ENCODE data around the gene BNIP5. TPM values are rescaled to one million over a fixed set of nuclear protein-coding genes. Genes with fewer than 3 reads are reported as not detected.

Gene BNIP5
- total RNA-seq, 1 experiment from 2014 or later, result not detected

DNA sequence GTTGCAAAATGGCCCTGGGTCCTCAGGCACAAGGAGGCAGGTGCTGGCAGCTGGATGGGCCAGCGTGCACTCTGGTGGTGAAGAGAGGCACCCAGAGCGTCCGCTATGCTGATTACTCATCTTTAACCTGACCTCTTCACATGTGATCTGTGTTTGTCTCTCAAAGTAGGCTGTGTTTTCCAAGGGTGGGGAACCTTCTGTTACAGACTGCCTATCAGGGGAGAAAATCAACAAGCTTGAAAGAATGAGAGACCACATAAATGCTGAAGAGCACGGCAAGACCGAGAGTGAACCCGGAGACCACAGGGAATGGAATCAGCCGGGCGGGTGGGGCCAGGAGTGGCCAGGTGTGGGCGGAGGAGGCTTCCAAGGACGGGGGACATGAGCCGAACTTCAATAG, 16.2 kb downstream of the BNIP5 start:
- no peak overlapping the region for H3K4me2 ChIP-seq (ENCODE audit: low read depth, low read length, poor library complexity, severe bottlenecking)
- H3K79me2 ChIP-seq (ENCODE audit: low read length), result no peaks in the 10 kb centered on the region
- no peak overlapping the region for H3K9ac ChIP-seq (ENCODE audit: low read length)
- H3K27ac ChIP-seq (ENCODE audit: low read length), result no peak overlapping the region
- DNase-seq, result no peak
- H3K9me3 ChIP-seq (ENCODE audit: low read length), result no peaks in the 10 kb centered on the region
- H3K4me1 ChIP-seq (ENCODE audit: low read length), result peaks cover 19% of the 10 kb centered on the region
- H3K9me2 ChIP-seq (replicated peaks; ENCODE audit: insufficient read depth, low read length), result no peaks in the 10 kb centered on the region
- H3K36me3 ChIP-seq (ENCODE audit: insufficient read depth, low read length), result no peaks in the 10 kb centered on the region
- no peaks in the 10 kb centered on the region for H4K20me1 ChIP-seq (ENCODE audit: insufficient read depth, low read depth, low read length)
- no peaks in the 10 kb centered on the region for H3K27me3 ChIP-seq (ENCODE audit: low read length)
- no peak overlapping the region for H3K4me3 ChIP-seq (ENCODE audit: low read length)
- no peak overlapping the region for H2AFZ ChIP-seq (ENCODE audit: low read length)

- Histone ChIP-seq H3K9ac (ENCODE audit: low read length) (no peak overlapping the region), H3K4me3 (ENCODE audit: low read length) (no peak overlapping the region), H4K20me1 (ENCODE audit: insufficient read depth, low read depth, low read length) (no peaks in the 10 kb centered on the region), H3K4me2 (ENCODE audit: low read depth, low read length, poor library complexity, severe bottlenecking) (no peak overlapping the region), H3K27ac (ENCODE audit: low read length) (no peak overlapping the region), H3K27me3 (ENCODE audit: low read length) (no peaks in the 10 kb centered on the region), H3K9me3 (ENCODE audit: low read length) (no peaks in the 10 kb centered on the region), H3K36me3 (ENCODE audit: insufficient read depth, low read length) (no peaks in the 10 kb centered on the region), H3K79me2 (ENCODE audit: low read length) (no peaks in the 10 kb centered on the region), H3K4me1 (ENCODE audit: low read length) (peaks cover 23% of the 10 kb centered on the region), H3K9me2 (replicated peaks; ENCODE audit: insufficient read depth, low read length) (no peaks in the 10 kb centered on the region), H2AFZ (ENCODE audit: low read length) (no peak overlapping the region)
- DNase-seq, result no peak
These were observed 16.9 kb downstream of the BNIP5 start for GRCh38 chr6:36319821-36320220.

DNA sequence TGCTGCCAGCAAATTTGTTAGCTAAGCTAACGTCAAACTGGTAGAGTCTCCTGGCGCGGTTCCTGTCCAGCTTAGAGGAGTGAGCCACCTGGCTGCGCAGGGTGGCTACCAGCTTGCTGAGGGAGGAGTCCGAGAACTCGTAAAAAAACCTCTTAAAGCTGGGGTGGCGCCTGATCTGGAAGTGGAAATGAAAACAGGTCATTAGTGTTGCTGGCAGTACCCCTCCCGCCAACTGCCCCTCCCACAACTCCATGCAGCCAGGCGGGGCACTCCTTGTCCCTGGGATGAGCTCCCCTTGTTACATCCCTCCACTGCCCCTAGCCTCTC, 17.3 kb downstream of the BNIP5 start:
- Histone ChIP-seq H3K4me2 (ENCODE audit: low read depth, low read length, poor library complexity, severe bottlenecking) (no peak overlapping the region), H2AFZ (ENCODE audit: low read length) (no peak overlapping the region)
- DNase-seq, result no peak

DNA sequence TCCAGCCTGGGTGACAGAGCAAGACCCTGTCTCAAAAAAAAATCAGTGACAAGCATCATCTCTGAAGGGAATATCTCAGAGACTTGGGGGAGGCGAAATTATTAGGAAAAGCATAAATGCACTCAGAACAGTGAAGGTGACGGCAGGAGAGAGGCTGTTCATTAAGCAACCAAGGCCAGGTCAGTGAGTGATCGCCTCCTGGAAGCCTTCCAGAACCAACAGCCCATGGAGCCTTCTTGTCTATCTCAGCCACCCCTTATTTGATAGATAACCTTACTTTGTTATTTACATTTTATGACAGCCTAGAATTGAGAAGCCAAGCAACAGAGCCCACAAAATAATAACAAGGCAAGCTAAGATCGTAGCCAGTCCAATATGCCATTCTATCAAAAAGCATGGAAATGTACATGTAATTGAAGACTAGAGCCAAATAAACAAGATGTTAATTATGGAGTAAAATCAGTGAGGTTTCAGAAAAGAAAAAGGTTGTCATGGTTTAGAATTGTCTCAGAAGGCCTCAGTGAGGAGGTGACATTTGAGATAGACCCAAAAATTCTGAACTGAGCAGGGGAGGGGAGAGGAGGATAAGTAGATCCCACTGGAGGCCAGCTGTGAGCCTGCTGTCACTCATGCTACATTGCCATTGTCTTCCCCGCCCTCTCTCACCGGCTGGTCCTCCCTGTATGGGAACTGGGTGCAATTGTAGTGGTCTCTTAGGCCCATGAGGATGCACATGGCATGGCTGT, 17.8 kb downstream of the BNIP5 start:
- Histone ChIP-seq H3K9ac (ENCODE audit: low read length) (no peak overlapping the region), H2AFZ (ENCODE audit: low read length) (no peak overlapping the region), H3K9me2 (replicated peaks; ENCODE audit: insufficient read depth, low read length) (no peaks in the 10 kb centered on the region), H3K36me3 (ENCODE audit: insufficient read depth, low read length) (no peaks in the 10 kb centered on the region), H3K27me3 (ENCODE audit: low read length) (no peaks in the 10 kb centered on the region), H4K20me1 (ENCODE audit: insufficient read depth, low read depth, low read length) (no peaks in the 10 kb centered on the region), H3K79me2 (ENCODE audit: low read length) (no peaks in the 10 kb centered on the region), H3K4me1 (ENCODE audit: low read length) (peaks cover 33% of the 10 kb centered on the region), H3K4me2 (ENCODE audit: low read depth, low read length, poor library complexity, severe bottlenecking) (no peak overlapping the region), H3K4me3 (ENCODE audit: low read length) (no peak overlapping the region), H3K9me3 (ENCODE audit: low read length) (no peaks in the 10 kb centered on the region), H3K27ac (ENCODE audit: low read length) (no peak overlapping the region)
- no peak for DNase-seq

More for the DNA sequence above, 17.3 kb downstream of the BNIP5 start:
- no peaks in the 10 kb centered on the region for H3K79me2 ChIP-seq (ENCODE audit: low read length)
- peaks cover 27% of the 10 kb centered on the region for H3K4me1 ChIP-seq (ENCODE audit: low read length)
- H3K36me3 ChIP-seq (ENCODE audit: insufficient read depth, low read length), result no peaks in the 10 kb centered on the region
- no peak overlapping the region for H3K4me3 ChIP-seq (ENCODE audit: low read length)
- H3K27me3 ChIP-seq (ENCODE audit: low read length), result no peaks in the 10 kb centered on the region
- no peak overlapping the region for H3K27ac ChIP-seq (ENCODE audit: low read length)
- no peaks in the 10 kb centered on the region for H4K20me1 ChIP-seq (ENCODE audit: insufficient read depth, low read depth, low read length)
- H3K9ac ChIP-seq (ENCODE audit: low read length), result no peak overlapping the region
- no peaks in the 10 kb centered on the region for H3K9me2 ChIP-seq (replicated peaks; ENCODE audit: insufficient read depth, low read length)
- no peaks in the 10 kb centered on the region for H3K9me3 ChIP-seq (ENCODE audit: low read length)

DNA sequence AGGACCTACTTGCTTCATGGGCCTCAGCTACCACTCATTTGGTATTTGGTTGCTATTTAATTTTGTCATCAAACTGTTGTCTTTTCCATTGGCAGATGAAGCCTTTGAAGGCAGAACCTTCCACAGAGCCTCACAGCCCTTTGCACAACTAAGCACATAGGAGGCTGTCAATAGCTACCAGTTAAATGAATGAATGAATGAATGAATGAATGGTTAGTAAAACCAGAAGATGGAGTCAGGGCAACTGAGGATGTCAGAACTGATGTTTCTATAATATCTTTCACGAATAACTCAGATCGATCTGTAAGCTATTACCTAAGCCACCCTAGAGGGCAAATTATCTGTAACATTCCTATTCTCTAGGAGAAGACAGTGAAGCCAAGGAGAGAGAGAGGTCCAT, 19.1 kb downstream of the BNIP5 start:
- H3K79me2 ChIP-seq (ENCODE audit: low read length), result no peaks in the 10 kb centered on the region
- DNase-seq, result no peak
- H4K20me1 ChIP-seq (ENCODE audit: insufficient read depth, low read depth, low read length), result no peaks in the 10 kb centered on the region
- no peak overlapping the region for H3K9ac ChIP-seq (ENCODE audit: low read length)
- H3K4me3 ChIP-seq (ENCODE audit: low read length), result no peak overlapping the region
- H3K9me3 ChIP-seq (ENCODE audit: low read length), result no peaks in the 10 kb centered on the region
- no peak overlapping the region for H3K27ac ChIP-seq (ENCODE audit: low read length)
- H3K36me3 ChIP-seq (ENCODE audit: insufficient read depth, low read length), result no peaks in the 10 kb centered on the region
- peaks cover 45% of the 10 kb centered on the region for H3K4me1 ChIP-seq (ENCODE audit: low read length)
- no peaks in the 10 kb centered on the region for H3K9me2 ChIP-seq (replicated peaks; ENCODE audit: insufficient read depth, low read length)
- no peaks in the 10 kb centered on the region for H3K27me3 ChIP-seq (ENCODE audit: low read length)
- no peak overlapping the region for H3K4me2 ChIP-seq (ENCODE audit: low read depth, low read length, poor library complexity, severe bottlenecking)
- H2AFZ ChIP-seq (ENCODE audit: low read length), result no peak overlapping the region

DNA sequence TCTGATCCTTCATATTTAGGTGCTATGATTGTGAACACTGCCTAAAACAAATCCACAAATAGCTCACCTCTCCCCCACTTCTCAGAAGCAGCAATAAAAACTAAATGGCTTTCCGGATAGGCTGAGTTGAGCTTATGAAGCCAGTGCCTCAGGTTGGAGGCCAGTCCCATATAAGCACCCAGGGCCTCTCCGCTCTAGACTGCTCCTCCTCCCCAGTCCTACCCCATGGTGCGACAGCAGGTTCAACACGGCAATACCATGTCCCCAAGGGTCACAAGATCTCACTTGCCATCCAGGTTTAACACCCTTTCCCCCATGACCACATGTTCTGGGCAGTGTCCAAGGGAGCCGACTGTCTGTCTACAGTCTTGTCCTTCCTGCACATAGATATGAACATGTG, 20.8 kb downstream of the BNIP5 start:
- no peaks in the 10 kb centered on the region for H3K36me3 ChIP-seq (ENCODE audit: insufficient read depth, low read length)
- H3K9me3 ChIP-seq (ENCODE audit: low read length), result no peaks in the 10 kb centered on the region
- DNase-seq, result no peak
- H3K27ac ChIP-seq (ENCODE audit: low read length), result no peak overlapping the region
- H4K20me1 ChIP-seq (ENCODE audit: insufficient read depth, low read depth, low read length), result no peaks in the 10 kb centered on the region
- no peaks in the 10 kb centered on the region for H3K9me2 ChIP-seq (replicated peaks; ENCODE audit: insufficient read depth, low read length)
- H3K79me2 ChIP-seq (ENCODE audit: low read length), result no peaks in the 10 kb centered on the region
- H2AFZ ChIP-seq (ENCODE audit: low read length), result no peak overlapping the region
- no peak overlapping the region for H3K4me2 ChIP-seq (ENCODE audit: low read depth, low read length, poor library complexity, severe bottlenecking)
- no peak overlapping the region for H3K4me3 ChIP-seq (ENCODE audit: low read length)
- no peak overlapping the region for H3K9ac ChIP-seq (ENCODE audit: low read length)
- H3K4me1 ChIP-seq (ENCODE audit: low read length), result peaks cover 55% of the 10 kb centered on the region
- H3K27me3 ChIP-seq (ENCODE audit: low read length), result no peaks in the 10 kb centered on the region

- no peaks in the 10 kb centered on the region for H3K36me3 ChIP-seq (ENCODE audit: insufficient read depth, low read length)
- no peaks in the 10 kb centered on the region for H3K9me3 ChIP-seq (ENCODE audit: low read length)
- peak overlapping the region; percentile 93 for H3K27ac ChIP-seq (ENCODE audit: low read length)
- peak; percentile 89 for DNase-seq
- peak overlapping the region; percentile 79 for H3K9ac ChIP-seq (ENCODE audit: low read length)
- peak overlapping the region; percentile 67 for H3K4me3 ChIP-seq (ENCODE audit: low read length)
- peak overlapping the region; percentile 96 for H3K4me2 ChIP-seq (ENCODE audit: low read depth, low read length, poor library complexity, severe bottlenecking)
- H3K9me2 ChIP-seq (replicated peaks; ENCODE audit: insufficient read depth, low read length), result no peaks in the 10 kb centered on the region
- no peaks in the 10 kb centered on the region for H4K20me1 ChIP-seq (ENCODE audit: insufficient read depth, low read depth, low read length)
- H3K79me2 ChIP-seq (ENCODE audit: low read length), result no peaks in the 10 kb centered on the region
- H3K4me1 ChIP-seq (ENCODE audit: low read length), result peaks cover 55% of the 10 kb centered on the region
- no peaks in the 10 kb centered on the region for H3K27me3 ChIP-seq (ENCODE audit: low read length)
- H2AFZ ChIP-seq (ENCODE audit: low read length), result no peak overlapping the region
These were observed 22.3 kb downstream of the BNIP5 start for GRCh38 chr6:36314221-36315014.

GRCh38 chr6:36313649-36313936, 23.1 kb downstream of the BNIP5 start:
- Histone ChIP-seq H3K9me2 (replicated peaks; ENCODE audit: insufficient read depth, low read length) (no peaks in the 10 kb centered on the region), H3K4me2 (ENCODE audit: low read depth, low read length, poor library complexity, severe bottlenecking) (peak overlapping the region; percentile 96), H3K9me3 (ENCODE audit: low read length) (no peaks in the 10 kb centered on the region), H3K4me1 (ENCODE audit: low read length) (peaks cover 55% of the 10 kb centered on the region), H3K79me2 (ENCODE audit: low read length) (no peaks in the 10 kb centered on the region), H3K27me3 (ENCODE audit: low read length) (no peaks in the 10 kb centered on the region), H3K36me3 (ENCODE audit: insufficient read depth, low read length) (no peaks in the 10 kb centered on the region), H3K9ac (ENCODE audit: low read length) (peak overlapping the region; percentile 79), H2AFZ (ENCODE audit: low read length) (no peak overlapping the region), H3K4me3 (ENCODE audit: low read length) (peak overlapping the region; percentile 67), H3K27ac (ENCODE audit: low read length) (peak overlapping the region; percentile 93), H4K20me1 (ENCODE audit: insufficient read depth, low read depth, low read length) (no peaks in the 10 kb centered on the region)
- DNase-seq, result no peak
